ENCODE results near the gene CD99.
"Not testable (repeated sequence)": the region's sequence is repeated elsewhere in the genome, so short reads cannot be mapped to it uniquely, and the experiment has no call there.

DNA sequence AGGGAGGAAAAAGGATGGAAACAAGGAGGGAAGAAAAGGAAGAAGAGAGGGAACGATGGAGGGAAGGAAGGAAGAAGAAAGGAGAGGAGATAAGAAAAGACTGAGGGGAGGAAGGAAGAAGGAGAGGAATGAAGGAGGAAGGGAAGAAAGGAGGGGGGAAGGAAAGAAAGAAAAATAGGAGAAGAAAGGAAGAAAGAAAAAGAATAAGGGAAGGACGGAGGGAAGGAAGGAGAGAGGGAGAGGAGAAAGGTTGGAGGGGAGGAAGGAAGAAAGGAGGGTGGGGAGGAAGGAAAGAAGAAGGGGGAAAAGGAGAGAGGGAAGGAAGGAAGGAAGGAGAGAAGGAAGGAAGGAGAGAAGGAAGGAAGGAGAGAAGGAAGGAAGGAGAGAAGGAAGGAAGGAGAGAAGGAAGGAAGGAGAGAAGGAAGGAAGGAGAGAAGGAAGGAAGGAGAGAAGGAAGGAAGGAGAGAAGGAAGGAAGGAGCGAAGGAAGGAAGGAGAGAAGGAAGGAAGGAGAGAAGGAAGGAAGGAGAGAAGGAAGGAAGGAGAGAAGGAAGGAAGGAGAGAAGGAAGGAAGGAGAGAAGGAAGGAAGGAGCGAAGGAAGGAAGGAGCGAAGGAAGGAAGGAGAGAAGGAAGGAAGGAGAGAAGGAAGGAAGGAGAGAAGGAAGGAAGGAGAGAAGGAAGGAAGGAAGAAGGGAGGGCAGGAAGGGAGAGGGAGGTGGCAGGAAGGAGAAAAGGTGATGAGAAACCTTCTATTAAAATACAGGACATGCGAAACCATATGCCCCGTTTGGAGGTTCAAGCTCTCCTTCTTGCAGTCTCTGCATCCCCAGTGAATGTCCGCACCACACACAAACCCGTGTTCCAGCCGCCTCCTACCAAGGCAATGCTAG lies 82.3 kb downstream of the CD99 start:
- TF ChIP-seq, protein P1, sequence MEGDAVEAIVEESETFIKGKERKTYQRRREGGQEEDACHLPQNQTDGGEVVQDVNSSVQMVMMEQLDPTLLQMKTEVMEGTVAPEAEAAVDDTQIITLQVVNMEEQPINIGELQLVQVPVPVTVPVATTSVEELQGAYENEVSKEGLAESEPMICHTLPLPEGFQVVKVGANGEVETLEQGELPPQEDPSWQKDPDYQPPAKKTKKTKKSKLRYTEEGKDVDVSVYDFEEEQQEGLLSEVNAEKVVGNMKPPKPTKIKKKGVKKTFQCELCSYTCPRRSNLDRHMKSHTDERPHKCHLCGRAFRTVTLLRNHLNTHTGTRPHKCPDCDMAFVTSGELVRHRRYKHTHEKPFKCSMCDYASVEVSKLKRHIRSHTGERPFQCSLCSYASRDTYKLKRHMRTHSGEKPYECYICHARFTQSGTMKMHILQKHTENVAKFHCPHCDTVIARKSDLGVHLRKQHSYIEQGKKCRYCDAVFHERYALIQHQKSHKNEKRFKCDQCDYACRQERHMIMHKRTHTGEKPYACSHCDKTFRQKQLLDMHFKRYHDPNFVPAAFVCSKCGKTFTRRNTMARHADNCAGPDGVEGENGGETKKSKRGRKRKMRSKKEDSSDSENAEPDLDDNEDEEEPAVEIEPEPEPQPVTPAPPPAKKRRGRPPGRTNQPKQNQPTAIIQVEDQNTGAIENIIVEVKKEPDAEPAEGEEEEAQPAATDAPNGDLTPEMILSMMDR (IDR thresholded peaks at IDR 0.05; ENCODE audit: low read length) = not testable (repeated sequence)
- TF ChIP-seq EZH2 (IDR thresholded peaks at IDR 0.05; ENCODE audit: borderline replicate concordance, low read length) = not testable (repeated sequence)
